ENCODE measurements around the gene ARVCF.

Gene ARVCF

DNA sequence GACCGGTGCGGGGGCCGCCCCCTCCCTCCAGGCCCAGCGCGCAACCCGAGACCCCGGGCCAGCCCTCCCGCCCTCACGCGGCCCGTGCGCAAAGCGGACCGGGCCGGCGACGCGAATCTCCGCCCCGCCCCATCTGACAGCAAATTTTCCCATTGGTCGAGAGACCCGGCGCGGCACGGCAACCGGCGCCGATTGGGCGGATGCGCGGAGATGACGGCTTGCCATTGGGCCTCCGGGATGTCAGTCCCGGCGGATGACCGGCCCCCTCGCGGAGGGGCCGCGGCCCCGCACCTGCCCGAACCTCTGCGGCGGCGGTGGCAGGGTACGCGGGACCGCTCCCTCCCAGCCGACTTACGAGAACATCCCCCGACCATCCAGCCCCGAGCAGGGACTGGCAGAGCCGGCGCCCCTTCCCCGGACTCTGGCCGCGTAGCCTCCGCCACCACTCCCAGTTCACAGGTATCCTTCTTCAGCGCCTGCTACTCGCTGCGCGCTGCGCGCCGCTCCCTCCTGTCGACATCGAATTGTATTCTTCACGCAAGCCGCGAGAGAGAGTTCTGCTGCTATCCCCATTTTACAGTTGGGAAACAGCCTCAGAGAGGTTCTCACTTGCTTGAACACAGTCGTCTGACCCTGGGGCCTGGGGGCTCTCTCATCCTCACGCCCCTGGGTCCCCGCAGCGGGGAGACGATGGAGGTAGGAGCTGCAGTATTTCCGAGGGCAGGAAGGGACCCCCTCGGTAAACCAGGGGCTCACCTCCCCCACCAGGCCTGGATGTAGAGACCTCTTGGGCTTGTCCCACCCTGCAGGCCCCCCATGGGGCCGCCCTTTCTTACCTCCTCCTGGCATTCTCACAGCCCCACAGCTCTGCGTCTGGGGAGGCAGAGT is at the start of gene ARVCF:
Gene ARVCF, minus strand, starts transcription at position 90 of the 888 bp plus-strand sequence. CDS start 26,029 bp downstream, outside the sequence.
- in situ Hi-C loops (cut with HindIII; ENCODE audit: low sequenced_read_pairs), result no loop called here

- in situ Hi-C loops (cut with HindIII; ENCODE audit: low sequenced_read_pairs), result no loop called here
Observed at GRCh38 chr22:20065896-20066616, 49.4 kb upstream of the ARVCF start.

GRCh38 chr22:20064545-20065262 is 48.1 kb upstream of the ARVCF start:
- in situ Hi-C loops (cut with HindIII; ENCODE audit: low sequenced_read_pairs), result no loop called here

GRCh38 chr22:20064140-20064480 is 47.5 kb upstream of the ARVCF start:
- in situ Hi-C loops (cut with HindIII; ENCODE audit: low sequenced_read_pairs), result no loop called here

- in situ Hi-C loops (cut with HindIII; ENCODE audit: low sequenced_read_pairs), result no loop called here
Observed at GRCh38 chr22:20063271-20064139, 46.9 kb upstream of the ARVCF start.

DNA sequence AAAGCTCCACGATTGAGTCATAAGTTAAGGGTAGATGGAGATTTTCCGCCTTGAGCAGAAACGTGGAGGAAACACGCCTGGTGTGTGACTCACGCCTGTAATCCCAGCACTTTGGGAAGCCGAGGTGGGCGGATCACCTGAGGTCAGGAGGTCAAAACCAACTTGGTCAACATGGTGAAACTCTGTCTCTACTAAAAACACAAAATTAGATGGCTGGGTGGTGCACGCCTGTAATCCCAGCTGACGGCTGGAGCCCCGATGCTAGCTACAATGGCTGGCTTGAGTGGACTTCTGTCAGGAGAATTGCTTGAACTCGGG is 46.1 kb upstream of the ARVCF start:
- in situ Hi-C loops (cut with HindIII; ENCODE audit: low sequenced_read_pairs), result no loop called here

GRCh38 chr22:20062043-20062765 is 45.6 kb upstream of the ARVCF start:
- in situ Hi-C loops (cut with HindIII; ENCODE audit: low sequenced_read_pairs), result no loop called here

DNA sequence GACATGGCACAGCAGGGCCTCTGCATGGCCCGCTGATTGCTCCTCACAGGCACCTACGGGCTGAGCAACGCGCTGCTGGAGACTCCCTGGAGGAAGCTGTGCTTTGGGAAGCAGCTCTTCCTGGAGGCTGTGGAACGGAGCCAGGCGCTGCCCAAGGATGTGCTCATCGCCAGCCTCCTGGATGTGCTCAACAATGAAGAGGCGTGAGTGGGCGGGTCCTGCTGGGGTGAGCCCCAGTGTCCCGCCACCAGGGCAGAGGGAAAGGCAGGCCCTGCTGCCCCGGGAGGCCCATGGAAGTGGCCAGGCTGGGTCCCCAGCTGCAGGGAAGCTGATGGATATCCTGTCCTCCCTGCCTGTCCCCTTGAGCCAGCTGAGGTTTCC is 44.8 kb upstream of the ARVCF start:
- in situ Hi-C loops (cut with HindIII; ENCODE audit: low sequenced_read_pairs), result no loop called here

DNA sequence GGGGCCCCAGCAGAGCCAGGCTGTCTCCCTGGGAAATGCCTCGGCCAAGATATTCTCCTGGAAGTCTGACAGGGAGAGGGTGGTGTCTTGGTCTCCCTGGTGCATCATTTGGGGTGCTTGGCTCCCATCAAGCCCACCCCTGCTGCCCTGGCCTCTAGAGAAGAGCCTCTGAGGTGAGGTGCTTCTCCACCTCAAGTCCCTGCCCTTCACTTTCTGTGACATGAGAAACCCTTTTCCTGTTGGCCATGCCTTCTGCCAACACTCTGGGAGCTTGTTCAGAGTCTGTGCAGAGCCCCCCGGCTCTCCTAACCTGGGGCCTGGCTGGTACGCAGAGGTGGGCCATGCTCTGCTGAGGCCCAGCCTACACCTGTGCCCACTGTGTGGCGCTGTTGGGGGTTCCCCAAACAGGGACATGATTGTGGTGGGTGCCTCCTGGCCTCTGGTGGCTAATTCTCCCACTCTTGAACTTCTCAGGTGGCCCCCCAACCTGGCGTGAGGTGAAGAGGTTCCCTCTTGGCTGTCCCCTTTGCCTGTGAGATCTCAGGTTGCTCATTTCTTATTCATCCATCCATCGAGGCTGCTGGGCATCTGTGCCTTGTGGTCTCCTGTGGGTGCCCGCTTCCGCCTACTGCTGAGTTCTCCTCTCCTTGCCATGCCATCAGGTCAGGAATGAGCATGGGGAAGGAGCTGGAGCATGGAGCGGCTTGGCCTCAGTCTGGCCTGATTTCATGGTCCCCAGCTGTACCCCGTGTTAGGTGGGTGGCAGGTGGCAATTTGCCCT is 44.3 kb upstream of the ARVCF start:
- in situ Hi-C loops (cut with HindIII; ENCODE audit: low sequenced_read_pairs), result no loop called here

DNA sequence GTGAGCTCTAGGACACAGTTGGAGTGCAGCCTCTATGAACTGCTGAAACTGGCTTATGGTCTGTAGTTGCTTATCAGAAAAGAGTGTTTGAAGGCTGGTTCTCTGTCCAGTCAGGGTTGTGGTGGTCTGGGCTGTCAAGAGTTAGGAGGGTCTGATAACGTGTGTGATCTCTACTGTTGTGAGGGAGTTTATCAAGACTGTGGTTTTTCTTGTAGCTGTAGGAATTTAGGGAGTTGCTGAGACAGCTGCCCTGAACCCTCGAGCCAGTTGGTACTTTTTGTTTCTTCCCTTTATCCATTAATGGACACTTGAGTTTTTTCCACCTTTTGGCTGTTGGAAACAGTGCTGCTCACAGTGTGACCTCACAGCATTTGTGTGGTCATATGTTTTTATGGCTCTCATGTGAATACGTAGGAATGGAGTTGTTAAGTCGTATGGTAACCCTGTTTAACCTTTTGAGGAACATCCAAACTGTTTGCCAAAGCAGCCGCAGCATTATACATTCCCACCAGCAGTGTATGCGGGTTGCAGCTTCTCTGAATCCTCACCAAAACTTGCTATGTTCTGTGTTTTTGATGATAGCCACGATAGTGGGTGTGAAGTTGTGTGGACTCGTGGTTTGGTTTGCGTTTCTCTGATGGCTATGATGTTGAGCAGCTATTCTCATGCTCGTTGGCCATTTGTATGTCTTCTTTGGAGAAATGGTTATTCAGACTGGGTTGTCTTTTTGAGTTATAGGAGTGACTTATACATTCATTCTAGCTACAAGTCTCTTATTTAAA is 42.6 kb upstream of the ARVCF start:
- in situ Hi-C loops (cut with HindIII; ENCODE audit: low sequenced_read_pairs), result no loop called here

- in situ Hi-C loops (cut with HindIII; ENCODE audit: low sequenced_read_pairs), result no loop called here
Observed at GRCh38 chr22:20057596-20058268, 41.1 kb upstream of the ARVCF start.

DNA sequence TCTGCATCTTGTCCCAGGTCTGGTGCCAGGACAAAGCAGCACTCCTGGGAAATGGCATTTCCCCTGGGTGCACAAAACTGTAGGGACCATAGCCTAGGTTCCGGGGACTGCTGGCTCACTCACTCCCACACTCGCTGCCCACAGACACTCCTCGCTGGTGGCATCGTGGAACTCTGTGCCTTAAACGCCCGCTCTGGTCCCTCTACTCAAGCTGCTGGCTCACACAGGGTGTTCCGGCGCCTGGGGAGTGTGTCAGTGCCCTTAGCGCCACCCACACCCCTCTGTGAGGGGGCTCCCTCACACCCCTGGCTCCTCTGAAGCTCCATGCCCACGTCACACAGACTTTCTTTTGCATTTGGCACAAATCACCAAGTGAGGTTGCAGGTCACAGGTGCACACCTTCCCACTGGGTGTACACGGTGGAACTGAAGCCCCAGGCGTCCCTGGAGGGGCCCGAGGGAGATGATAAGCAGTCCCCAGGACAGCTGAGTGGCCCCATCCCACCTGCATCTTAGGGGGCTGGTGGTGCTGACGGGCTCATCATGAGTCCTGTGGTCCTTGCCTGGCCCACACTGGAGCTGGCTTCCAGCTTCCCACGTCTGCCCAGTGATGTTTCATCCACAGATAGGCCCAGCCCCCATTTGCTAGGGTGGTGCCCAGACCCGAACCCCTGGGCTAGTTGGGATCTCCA is 40.2 kb upstream of the ARVCF start:
- in situ Hi-C loops (cut with HindIII; ENCODE audit: low sequenced_read_pairs), result no loop called here

GRCh38 chr22:20056161-20056560 is 39.5 kb upstream of the ARVCF start:
- in situ Hi-C loops (cut with HindIII; ENCODE audit: low sequenced_read_pairs), result no loop called here

DNA sequence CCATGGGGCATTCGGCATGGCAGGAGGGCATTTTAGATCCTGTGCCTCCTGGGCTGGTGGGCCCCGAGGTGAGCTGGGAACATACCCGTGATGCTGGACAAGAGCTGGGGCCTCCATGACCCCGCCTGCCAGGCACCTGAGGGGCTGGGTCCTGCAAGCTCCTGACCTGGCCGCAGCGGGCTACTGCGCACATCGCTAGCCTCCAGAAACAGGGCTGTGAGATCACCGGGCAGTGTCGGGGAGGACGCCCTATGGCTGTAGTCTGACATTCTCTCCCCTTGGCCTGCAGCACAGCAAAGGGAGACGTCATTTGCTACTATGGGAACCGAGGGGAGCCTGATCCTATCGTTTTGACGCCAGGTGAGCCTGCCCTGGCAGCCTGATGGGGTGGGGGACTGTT is 39.0 kb upstream of the ARVCF start:
- in situ Hi-C loops (cut with HindIII; ENCODE audit: low sequenced_read_pairs), result no loop called here

GRCh38 chr22:20055144-20055543 is 38.5 kb upstream of the ARVCF start:
- in situ Hi-C loops (cut with HindIII; ENCODE audit: low sequenced_read_pairs), result no loop called here

- in situ Hi-C loops (cut with HindIII; ENCODE audit: low sequenced_read_pairs), result no loop called here
Observed at GRCh38 chr22:20054485-20054884, 37.9 kb upstream of the ARVCF start.

DNA sequence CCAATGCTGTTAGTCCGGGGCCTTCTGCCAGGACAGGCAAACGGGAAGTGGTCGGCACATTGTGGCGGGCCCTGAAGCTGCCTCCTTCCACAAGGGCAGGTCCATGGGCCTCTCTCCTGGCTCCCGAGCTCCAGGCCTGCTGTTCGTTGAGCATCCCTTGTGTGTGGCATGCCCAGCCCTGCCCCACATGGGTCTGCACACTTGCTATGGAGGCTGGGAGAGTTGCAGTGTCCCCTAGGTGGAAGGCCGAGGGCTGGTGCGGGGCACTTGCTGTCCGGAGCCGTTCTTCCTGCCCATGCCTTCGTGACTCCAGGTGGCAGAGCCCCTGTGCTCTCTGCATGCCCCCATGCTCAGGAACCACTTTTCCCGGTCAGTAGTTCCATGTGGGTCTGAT is 37.4 kb upstream of the ARVCF start:
- in situ Hi-C loops (cut with HindIII; ENCODE audit: low sequenced_read_pairs), result no loop called here
